HG02610 (cell line): ENCODE results near the gene TAF7L.
"Not testable (repeated sequence)": the region's sequence is repeated elsewhere in the genome, so short reads cannot be mapped to it uniquely, and the experiment has no call there.

Experiments used
- ATAC-seq: cut with Tn5 transposase; IDR thresholded peaks from one replicate; pipeline ENCODE4 v1.9.1; 2021; ENCODE audit warnings: mild to moderate bottlenecking, moderate library complexity; ENCODE audit not compliant: unreplicated experiment

TAF7L gene, protein sequence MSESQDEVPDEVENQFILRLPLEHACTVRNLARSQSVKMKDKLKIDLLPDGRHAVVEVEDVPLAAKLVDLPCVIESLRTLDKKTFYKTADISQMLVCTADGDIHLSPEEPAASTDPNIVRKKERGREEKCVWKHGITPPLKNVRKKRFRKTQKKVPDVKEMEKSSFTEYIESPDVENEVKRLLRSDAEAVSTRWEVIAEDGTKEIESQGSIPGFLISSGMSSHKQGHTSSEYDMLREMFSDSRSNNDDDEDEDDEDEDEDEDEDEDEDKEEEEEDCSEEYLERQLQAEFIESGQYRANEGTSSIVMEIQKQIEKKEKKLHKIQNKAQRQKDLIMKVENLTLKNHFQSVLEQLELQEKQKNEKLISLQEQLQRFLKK

DNA sequence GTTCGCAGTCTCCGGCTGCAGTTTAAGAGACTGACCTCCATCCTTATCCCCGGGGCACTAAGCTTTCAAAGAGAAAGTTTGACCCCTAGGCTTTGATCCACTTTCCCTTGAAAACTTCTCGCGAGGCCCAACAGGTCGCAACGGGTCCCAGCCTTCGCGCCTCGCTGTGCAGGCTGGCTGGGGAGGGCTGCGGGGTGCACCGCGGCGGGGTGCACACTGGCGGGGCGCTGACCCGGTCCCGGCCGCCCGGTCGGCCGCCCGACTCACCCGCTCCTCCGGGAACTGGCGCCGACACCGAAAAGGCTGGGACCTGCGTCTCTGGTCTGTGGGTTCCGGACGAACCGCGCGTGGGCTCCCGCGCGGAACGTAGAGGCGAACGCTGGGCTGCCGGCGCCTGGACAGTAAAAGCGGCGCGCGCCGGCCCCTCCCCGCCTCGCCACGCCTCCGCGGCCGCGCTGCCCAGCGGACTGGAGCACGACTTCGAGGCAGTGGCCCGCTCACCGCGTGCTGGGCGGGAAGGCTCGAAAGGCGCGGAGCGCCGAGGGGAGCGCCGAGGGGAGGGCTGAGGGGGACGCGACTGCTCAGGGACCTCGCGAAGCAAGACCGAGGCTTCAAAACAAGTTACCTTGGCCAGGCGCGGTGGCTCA lies at the start of gene TAF7L:
TAF7L (minus strand) TSS at position 378 of the 647 bp plus-strand sequence. CDS start 3,791 bp downstream, outside the sequence.
- ATAC-seq = no peak

DNA sequence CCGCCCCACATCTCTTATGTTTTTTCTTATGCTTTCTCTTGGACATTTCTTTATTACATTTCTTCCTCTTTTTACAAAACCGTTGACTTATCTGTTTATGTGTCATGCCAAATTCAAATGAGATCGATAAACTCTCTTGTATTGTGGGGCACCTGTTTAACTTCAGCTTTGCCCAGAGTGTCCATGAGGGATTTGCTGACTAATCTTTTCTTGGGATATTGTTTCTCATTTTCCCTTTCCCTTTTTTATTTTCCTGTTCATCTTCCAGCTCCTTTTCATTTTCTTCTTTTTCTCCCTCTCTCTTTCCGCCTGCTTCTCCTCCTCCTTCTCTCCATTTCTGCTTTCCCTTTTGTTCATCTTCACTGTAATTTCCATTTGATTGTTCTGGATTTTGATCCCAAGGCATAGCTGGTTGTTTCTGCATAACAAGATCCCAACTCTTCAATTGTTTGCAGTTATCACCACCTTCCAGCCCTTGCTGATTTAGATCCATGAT lies 46.7 kb upstream of the TAF7L start:
- no peak for ATAC-seq

DNA sequence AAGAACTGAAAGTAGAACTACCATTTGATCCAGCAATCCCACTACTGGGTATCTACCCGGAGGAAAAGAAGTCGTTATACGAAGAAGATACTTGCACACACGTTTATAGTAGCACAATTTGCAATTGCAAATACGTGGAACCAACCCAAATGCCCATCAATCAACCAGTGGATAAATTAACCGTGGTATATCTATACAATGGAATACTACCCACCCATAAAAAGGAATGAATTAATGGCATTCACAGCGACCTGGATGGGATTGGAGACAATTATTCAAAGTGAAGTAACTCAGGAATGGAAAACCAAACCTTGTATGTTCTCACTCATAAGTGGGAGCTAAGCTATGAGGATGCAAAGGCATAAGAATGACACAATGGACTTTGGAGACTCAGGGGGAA lies 43.2 kb upstream of the TAF7L start:
- not testable (repeated sequence) for ATAC-seq

DNA sequence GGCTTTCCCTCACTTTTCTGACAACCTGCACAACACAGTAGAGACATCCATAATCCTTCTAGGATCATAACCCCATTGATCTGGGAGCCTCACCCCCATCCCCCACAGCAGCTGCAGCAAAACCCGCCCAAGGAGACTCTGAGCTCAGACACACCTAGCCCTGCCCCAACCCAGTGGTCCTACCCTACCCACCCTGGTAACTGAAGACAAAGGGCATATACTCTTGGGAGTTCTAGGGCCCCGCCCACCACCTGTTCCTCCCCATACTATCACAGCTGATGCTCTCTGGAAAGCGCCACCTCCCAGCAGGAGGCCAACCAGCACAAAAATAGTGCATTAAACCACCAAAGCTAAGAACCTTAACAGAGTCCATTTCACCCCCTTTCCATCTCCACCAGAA lies 35.5 kb upstream of the TAF7L start:
- ATAC-seq = not testable (repeated sequence)

DNA sequence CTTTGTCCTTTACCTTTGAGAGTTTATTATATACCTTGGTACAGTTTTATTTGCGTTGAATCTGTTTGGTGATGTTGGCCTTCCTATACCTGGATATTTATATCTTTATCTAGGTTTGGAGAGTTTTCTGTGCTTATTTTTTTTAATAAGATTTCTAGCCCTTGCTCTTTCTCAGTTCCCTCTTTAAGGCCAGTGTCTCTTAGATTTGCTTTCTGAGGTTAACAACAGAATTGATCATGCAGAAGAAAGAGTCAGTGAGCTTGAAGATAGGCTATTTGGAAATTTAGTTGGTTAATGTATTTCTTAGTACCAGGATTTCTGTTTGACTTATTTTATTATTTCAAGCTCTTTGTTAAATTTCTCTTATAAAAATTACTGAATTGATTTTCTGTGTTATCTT lies 12.7 kb upstream of the TAF7L start:
- ATAC-seq = no peak

DNA sequence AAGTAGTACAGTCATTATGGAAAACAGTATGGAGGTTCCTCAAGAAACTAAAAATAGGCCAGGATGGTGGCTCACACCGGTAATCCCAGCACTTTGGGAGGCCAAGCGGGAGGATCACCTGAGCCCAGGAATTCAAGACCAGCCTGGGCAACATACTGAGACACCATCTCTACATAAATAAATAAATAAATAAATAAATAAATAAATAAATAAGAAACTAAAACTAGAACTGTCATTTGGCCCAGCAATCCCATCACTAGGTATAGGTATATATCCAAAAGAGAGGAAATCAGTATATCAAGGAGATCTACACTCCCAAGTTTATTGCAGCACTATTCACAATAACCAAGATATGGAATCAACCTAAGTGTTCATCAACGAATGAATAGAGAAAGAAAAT lies 4.5 kb upstream of the TAF7L start:
- not testable (repeated sequence) for ATAC-seq

DNA sequence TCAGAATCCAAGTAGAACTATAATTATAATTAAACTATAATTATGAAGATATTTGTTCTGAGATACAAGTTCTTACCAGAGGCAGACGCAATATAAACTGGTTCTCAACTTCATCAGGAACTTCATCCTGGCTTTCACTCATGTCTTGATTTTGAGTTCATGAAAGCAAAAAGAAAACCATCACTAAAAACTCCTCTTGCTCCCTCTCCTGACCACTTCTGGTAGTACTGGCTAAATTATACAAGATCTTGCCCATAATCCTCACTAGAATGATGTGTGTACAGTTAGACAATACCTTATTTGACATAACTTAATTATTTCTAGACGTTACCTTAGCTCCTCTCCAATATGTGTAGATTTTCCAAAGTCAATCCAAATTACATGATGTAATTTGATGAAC lies 3.7 kb downstream of the TAF7L start:
- no peak for ATAC-seq

DNA sequence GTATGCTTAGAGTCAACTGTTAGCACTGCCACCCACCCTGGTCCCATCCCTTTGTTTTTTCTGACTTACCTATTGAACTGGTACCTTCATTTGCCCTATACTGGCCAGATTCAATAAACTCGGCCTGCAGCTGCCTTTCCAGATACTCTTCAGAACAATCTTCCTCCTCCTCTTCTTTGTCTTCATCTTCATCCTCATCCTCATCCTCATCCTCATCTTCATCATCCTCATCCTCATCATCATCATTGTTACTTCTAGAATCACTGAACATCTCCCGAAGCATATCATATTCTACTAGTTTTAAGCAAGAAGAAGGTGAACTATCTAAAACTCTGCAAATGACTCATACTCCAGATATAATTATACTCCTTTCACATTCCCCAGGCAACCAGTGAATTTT lies 14.9 kb downstream of the TAF7L start:
- ATAC-seq = no peak

DNA sequence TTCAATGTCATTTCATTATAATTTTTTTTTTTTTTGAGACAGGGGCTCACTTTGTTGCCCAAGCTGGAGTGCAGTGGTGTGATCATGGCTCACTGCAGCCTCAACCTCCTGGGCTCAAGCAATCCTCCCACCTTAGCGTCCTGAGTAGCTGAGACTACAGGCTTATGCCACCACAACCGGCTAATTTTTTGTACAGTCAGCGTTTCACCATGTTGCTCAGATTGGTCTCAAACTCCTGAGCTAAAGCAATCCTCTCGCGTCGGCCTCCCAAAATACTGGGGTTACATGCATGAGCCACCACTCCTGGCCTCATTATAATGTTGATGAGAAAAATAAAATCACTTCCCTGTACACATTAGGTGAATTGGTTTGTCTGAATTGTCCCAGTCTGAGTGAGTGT lies 16.9 kb downstream of the TAF7L start:
- no peak for ATAC-seq

DNA sequence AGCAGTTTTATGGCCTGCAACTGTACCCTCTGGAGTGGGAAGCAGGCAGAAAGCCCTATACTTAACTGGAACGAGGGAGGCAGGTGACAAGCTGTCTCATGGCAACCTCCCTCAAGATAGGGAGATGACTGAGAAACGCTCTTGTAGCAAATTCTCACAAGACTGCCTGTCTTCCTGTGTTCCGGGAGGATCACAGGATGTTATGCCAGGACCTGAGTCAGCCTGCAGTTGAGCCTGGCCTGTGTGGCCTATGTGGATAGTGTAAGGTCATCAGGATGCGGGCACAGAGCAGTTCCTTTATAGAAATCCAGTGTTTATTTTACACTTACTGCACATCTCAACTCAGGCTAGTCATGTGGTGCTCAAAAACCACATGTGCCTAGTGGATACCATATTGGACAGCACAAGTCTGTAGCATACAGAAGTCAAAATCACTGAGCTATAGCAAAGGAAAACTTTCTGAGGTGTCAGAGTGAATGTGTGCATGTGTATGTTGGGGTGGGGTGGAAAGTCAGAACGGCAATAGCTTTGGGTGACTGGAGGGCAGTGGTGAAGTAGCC lies 25.2 kb downstream of the TAF7L start:
- ATAC-seq = no peak

DNA sequence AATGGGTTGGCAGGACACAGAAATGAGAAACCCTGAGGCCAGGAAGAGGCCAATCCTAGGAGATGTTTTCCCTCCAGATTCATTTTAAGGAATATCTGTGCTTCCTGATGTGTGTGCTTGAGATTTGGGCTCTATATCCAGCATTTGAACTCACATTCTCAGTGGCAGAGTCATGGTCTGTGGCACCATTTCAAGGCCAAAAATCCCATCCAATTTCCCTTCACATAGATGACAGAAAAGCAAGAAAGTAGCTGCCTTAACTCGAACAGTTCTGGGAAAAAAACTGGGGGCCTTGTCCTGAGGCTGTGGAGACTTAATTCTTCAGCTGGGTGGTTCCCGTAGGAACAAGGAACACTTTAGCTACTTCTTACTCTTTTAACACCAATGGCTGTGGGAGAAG lies 27.4 kb downstream of the TAF7L start:
- ATAC-seq = no peak

DNA sequence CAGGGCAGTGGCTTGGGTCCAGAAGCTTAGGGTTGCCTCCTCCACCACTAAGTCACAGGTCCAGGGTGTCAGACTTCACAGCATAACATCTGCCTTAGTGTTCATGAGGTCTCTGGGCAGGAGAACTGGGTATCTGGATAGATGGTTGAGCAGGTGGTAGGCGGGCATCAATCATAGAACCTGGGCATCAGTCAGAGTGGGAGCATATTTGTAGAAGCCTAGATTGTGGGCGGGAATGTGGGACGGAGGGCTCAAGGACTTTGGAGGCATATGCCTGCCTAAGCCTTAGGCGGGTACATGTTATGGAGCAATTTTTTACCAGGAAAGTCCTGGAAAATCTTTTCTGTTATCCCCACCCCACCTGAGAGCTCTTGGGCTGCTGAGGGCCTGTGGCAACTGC lies 28.5 kb downstream of the TAF7L start:
- ATAC-seq = no peak

DNA sequence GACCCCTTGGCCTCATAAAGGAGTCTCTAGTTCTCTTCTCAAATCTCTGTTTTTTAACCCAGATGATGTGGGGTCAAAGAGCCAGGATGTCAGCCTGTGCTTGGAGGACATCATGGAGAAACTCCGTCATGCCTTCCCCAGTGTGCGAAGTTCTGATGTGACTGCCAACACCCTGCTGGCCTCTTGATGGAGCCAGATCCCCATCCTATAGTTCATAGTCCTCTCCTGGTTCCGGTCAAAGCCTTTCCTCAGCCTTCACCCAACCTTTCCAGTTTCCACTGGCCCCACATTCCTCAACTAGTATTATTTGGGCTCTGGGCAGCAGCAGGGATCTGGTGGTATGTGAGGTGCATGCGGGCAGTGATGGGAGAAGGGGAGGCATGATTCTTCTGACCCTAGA lies 30.7 kb downstream of the TAF7L start:
- ATAC-seq = no peak

DNA sequence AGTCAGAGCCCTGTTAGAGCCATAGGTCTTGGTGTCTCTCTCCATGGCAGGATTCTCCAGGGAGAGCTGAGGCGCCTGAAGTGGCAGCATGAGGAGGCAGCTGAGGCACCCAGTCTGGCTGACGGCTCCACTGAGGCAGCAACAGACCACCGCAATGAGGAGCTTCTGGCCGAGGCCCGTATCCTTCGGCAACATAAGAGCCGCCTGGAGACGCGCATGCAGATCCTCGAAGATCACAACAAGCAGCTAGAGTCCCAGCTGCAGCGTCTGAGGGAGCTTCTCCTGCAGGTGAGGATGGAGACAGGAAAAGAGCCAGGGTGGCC lies 32.9 kb downstream of the TAF7L start:
- no peak for ATAC-seq

DNA sequence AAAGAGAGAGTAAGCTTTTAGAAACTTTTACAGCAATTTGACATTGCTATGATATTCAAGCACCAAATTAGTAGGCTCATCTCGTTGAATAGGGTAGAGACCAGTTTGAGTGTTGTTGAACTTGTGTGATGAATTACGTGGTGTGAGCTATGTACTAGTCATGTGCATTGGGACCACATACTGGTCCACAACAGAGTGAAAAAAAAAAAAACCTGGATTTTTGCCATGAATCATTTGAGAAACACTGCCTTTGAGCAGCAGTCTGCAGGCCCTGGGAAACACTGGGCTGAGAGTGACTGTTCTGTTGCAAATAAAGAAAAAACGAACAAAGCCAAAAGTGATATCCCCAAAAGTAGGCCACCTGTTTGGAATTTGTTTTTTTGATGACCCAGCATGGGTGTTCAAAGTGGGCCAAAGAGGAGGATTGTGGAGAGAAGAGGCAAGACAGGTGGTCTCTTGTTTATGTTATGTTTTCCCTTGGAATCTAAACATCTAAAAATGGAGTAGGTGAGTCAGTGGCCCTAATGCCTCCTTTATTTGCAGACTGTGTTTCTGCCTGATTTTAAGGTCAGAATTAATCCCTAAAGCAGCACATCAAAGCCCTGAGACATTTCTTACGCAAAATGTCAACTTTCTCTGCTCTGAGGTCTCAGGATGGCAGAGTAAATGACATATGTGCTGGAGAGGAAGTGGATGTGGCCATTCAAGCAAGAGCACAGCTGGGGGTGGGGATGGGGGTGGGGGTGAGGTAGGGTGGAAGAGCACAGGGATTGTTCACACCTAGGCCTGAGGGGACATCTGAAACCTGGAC lies 33.5 kb downstream of the TAF7L start:
- no peak for ATAC-seq

DNA sequence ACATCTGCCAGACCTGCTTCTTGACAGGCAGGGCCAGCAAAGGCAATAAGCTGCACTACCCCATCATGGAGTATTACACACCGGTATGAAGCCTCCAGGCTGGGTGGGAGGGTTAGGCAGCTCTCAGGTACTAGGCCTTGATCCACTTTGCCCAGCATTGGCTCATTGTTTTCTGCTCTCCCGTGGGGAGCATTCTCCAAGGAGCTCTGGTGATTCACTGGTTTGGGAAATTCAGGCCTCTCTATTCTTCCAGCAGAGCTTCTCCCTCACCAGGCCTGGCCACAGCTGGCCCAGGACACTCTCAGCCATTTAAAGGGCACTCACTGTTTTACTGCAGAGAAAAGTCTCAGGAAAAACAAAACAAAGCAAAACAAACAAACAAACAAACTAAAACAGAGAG lies 38.5 kb downstream of the TAF7L start:
- no peak for ATAC-seq

DNA sequence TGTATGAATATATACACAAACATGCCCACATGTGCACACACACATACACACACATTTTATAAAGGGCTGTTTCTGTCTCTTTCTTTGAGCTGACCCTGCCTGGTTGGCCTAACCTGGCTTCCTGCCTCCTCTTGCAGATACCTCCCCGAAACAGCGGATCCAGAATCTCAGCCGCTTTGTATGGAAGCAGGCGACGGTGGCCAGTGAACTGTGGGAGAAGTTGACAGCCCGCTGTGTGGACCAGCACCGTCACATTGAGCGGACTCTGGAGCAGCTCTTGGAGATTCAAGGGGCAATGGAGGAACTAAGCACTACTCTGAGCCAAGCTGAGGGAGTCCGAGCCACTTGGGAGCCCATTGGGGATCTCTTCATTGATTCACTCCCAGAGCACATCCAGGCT lies 49.6 kb downstream of the TAF7L start:
- ATAC-seq = no peak

DNA sequence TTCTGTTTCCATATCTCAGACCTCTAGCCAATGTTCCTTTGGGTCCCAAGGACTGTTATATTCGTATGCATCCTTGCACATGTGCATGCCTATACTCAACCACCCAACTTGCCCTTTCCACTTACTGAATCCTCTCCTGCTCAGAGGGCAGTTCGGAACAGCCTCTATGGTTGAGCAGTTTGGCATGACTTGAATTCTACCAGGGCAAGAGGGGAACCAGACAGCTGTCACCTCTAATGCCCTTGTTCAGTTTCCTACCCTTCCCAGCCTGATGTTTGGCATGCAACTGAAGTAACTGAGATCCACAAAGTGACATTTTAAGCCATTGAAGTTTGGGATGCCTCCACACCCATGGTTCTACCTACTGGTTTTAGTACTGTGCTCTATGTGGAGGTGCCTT lies 54.1 kb downstream of the TAF7L start:
- no peak for ATAC-seq

DNA sequence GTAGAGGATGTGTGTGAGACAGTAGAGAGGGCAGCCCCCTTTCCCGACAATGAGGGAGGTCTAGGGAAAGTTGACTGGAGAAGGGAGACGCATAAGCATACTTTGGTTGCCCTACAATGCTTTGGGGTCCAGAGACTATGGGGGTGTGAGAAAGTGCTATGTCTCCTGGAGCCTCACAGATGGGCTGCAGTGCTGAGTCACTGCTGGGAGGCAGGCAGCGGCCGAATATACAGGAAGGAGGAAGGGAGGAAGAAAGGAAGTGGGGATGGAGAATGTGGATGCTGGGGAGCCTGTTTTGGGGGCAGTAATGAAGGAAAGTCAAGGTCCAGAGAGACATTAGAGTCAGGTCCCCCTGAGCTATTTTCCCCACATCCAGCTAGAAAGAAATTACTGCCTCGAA lies 58.8 kb downstream of the TAF7L start:
- no peak for ATAC-seq

DNA sequence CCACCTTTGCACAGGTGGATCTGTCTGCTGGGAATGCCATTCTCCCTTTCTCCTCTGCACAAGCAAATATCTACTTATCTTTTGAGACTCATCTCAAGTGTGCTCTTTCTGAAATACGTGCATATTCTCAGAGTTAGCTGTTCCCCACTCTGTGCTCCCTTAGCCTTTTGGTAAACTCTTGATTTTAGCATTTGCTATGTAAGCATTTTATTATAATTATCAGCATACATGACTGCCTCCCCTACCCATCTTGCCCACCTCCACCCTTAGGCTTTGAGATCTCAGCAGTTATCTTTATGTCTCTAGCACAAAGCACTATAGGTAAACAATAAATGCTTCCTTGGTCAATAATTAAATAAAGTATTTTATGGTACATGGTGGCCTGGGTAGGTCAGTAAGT lies 60.1 kb downstream of the TAF7L start:
- ATAC-seq = no peak

DNA sequence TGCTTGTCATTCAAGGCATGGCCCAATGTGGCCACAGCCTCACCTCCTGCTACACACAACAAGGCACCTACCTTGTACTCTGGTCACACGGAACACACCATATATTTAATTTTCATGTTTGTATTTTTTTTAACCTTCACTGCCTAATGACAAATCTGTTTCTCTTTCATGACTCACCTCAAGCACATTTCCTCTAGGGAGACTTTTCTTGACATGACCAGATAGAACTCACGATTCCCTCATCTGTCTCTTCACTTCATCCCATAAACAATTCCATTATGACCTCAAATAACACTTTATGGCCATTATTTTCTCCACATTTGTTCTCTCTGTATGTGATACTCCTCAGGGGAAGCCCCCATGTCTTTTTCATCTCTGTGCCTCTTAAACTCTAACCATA lies 60.5 kb downstream of the TAF7L start:
- ATAC-seq = no peak
